SK-N-SH treated with all-trans-retinoic acid at 6 μM for 48 hours (cell line): ENCODE results near the gene SLC4A3.

Experiments
- ARNTL ChIP-seq: fragments of 450-650 bp; formaldehyde crosslinking; IDR thresholded peaks from 2 replicates; pipeline ENCODE4 v1.5.0; 2020; ENCODE audit warnings: low read depth, mild to moderate bottlenecking, moderate library complexity, borderline replicate concordance
- TF ChIP-seq, protein P1 (sequence below): fragments of 250-450 bp; sonication (Bioruptor Pico); IDR thresholded peaks from 2 replicates; pipeline ENCODE4 v1.8.0; 2020; ENCODE audit warnings: mild to moderate bottlenecking, moderate library complexity, borderline replicate concordance

DNA sequence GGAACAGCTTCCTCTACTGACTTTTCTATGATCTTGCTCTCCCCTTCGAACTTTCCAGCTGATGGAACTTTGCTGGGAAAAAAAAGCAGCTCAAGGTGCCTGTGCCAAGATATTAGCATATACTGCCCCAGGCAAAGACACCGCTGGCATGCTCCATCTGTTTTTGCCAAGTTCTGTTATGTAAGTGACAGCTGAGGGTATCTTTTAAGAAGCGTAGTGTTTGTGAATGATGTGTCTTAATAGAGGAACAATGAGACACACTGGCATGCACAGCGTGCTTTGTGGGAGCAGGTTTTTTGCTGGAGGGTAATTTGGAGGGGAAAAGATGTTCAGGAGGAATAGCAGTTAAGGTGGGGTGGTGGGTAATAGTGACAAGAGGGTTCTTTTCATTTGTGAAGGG is 47.8 kb downstream of the SLC4A3 start:
- TF ChIP-seq, protein P1, sequence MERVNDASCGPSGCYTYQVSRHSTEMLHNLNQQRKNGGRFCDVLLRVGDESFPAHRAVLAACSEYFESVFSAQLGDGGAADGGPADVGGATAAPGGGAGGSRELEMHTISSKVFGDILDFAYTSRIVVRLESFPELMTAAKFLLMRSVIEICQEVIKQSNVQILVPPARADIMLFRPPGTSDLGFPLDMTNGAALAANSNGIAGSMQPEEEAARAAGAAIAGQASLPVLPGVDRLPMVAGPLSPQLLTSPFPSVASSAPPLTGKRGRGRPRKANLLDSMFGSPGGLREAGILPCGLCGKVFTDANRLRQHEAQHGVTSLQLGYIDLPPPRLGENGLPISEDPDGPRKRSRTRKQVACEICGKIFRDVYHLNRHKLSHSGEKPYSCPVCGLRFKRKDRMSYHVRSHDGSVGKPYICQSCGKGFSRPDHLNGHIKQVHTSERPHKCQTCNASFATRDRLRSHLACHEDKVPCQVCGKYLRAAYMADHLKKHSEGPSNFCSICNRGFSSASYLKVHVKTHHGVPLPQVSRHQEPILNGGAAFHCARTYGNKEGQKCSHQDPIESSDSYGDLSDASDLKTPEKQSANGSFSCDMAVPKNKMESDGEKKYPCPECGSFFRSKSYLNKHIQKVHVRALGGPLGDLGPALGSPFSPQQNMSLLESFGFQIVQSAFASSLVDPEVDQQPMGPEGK (CRISPR knock-in tag): no peak
- no peak for TF ChIP-seq ARNTL (CRISPR knock-in tag)
